GM18951 (cell line): ENCODE results near the gene AZIN2.
"Not testable (repeated sequence)": the region's sequence is repeated elsewhere in the genome, so short reads cannot be mapped to it uniquely, and the experiment has no call there.

Source experiments
- POLR2A ChIP-seq: IDR thresholded peaks from 4 replicates; pipeline ENCODE4 v1.6.1; 2011; ENCODE audit warnings: mild to moderate bottlenecking; ENCODE audit not compliant: insufficient read length, insufficient read depth; ENCODE audit errors: extremely low read depth
- in situ Hi-C: fragments of 300-500 bp; cut with MboI; formaldehyde crosslinking; loops from one replicate; pipeline ENCODE4 v1.12.0; 2022; ENCODE audit warnings: low sequenced_read_pairs, mixed read lengths, inconsistent platforms; ENCODE audit not compliant: unreplicated experiment

Gene AZIN2

DNA sequence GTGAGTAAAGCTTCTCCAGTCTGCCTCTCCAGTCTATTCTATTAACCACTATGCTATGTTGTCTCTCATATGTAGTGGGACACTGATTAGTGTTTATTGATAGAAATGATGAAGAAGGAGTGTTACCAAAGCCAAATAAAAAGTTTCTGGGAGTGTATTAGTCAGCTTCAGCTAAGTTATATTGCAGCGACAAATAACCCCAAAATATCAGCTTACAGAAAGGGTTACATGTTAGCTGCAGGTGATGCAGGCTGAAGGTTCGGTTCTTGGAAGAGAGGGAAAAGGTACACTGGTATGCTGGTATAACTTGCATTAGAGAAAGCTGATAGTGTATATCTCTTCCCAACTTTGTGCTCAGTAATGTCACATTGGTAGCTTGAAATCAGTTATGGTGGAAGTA lies 33.7 kb upstream of the AZIN2 start:
- no peak for TF ChIP-seq POLR2A
- in situ Hi-C loops: loop anchor here (10.0 kb wide), 1 partner anchor 112 kb away; no protein-coding TSS in a partner anchor

DNA sequence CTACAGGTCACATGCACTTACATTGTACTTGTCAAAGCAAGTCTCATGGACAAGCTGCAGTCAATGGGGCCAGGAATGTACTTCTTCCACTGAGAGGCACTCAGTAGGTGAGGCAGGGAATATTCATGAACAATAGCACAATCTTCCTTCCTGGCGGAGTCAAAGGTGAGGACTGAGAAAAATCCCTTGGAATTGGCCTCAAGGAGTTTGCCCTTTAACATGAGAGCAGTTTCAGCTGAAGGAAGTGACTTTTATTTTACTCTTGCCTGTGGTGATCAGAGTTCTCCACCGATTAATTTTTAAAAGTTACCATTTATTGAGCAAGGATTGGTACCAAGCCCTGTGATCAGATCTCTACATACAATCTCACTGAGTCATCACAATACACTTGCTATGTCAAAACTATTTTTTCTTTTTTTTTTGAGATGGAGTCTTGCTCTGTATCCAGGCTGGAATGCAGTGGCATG lies 33.1 kb upstream of the AZIN2 start:
- TF ChIP-seq POLR2A: no peak
- in situ Hi-C loops: loop anchor here (10.0 kb wide), 1 partner anchor 113 kb away; no protein-coding TSS in a partner anchor

DNA sequence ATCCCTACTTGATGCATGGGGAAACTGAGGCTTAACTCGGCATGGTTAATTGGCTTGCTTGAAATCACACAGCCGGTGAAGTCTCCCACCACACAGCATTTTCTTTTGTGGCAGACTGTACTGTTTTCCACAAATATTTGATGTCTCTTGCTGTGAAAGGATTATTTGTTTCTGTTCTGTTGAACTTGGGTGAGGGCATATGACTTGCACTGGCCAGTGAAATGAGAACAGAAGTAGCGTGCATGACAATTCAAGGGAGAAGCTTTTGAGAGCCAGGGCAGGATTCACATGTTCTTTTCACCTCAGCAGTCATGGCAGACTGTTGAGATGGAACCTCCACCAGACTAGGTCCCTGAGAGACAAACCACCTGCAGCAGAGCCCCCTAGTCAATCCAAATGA lies 32.5 kb upstream of the AZIN2 start:
- TF ChIP-seq POLR2A: no peak
- in situ Hi-C loops: loop anchor here (10.0 kb wide), 1 partner anchor 114 kb away; no protein-coding TSS in a partner anchor

DNA sequence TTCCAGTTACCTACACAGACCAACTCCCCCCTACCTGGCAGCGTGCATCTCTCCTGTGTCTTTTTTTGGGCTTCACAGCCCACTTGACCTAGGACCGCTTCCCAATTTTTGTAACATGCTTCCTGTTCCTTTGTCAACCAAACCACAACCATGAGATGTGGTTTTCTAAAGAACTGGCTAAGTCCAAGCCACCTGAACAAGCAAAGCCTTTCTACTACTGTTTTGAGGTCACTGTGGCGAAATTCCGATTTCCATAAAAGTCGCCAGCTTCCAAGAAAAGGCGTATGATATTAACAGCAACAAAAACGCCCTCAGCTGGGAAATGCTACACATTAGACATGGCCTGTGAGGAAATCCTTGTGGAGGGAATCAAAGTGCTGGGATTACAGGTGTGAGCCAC lies 31.6 kb upstream of the AZIN2 start:
- TF ChIP-seq POLR2A: no peak
- in situ Hi-C loops: loop anchor here (10.0 kb wide), 1 partner anchor 115 kb away; no protein-coding TSS in a partner anchor

DNA sequence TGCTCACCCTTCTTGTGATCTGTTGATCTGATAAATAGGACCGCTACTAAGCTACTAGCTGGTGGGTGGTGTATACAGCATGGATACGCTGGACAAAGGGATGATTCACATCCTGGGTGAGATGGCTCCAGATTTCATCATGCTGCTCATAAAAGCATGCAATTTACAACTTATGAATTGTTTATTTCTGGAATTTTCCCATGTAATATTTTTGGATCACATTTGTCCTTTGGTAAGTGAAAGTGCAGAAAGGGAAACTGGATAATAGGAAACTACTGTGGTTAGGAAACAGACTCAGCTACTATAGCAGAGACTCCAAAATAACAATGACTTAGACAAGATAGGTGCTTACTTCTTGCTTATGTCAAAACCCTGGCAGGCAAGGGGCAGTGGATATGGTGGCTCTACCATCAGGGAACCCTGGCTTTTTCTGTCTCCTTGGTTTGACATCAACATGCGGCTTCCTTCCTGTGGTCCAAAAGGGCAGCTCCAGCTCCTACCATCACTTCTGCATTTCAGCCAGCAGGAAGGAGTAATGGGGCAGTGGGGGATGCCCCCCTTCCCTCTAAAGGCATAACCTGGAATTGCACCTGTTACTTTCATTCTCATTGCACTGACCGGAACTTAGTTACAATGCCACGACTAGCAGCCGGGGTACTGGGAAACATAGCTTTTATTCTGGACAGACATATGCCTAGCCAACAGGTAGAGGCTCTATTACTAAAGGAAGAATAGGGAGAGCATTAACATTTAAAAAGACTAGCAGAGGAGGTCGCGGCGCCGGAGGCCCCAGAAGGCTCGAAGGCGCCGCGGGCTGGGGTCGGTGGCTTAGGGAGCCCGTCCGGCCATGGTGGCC lies 30.5 kb upstream of the AZIN2 start:
- in situ Hi-C loops: no loop called here
- no peak for TF ChIP-seq POLR2A

DNA sequence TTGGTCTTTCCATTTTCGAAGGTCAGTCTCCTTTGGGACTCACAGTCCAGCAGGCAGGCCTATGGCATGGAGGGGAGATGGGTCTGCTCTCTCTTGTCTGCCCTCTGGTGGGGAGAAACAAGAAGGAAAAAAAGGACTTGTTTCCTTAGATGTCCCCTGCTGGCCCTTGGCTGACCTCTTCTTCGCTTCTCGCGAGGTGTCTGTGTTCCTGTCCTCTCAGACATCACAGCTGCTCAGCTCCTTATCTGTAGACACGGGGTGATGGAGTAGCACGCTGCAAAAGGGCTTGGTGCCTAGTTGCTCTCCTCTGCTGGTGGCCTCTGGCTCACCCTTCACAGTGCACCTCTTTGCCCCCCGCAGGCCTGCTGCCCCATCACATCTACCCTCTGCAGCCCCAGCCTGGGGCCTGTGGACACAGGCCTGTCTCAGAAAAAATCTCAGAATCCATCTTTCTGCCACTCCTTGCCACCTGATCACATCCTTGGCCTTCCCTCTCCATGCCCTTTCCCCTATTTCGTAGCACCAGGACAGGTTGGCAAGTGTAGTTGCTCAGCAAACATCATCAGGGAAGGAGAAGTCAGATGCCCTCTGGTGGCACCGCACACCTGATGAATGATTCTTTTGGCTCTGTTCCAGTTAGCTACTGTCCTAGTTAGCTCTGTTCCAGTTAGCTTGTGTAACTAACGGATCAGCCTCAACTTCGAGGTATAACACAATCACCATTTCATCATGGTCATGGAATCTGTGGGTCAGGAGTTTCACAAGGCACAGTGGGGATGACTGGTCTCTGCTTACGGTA lies 25.5 kb upstream of the AZIN2 start:
- in situ Hi-C loops: no loop called here
- no peak for TF ChIP-seq POLR2A

DNA sequence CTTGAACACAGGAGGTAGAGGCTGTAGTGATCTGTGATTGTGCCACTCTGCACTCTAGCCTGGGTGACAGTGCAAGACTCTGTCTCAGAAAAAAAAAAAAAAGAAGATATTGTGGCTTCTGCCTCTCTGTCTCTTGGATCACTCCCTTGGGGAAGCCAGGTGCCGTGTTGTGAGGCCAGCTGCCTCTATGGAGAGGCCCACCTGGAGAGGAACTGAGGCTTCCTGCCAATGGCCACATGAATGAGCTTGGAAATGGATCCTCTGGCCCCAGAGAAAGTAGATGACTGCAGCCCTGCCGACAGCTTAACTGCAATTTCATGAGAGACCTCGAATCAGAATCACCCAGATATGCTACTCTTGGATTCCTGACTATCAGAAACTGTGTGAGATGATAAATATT lies 24.5 kb upstream of the AZIN2 start:
- TF ChIP-seq POLR2A: no peak
- in situ Hi-C loops: no loop called here

DNA sequence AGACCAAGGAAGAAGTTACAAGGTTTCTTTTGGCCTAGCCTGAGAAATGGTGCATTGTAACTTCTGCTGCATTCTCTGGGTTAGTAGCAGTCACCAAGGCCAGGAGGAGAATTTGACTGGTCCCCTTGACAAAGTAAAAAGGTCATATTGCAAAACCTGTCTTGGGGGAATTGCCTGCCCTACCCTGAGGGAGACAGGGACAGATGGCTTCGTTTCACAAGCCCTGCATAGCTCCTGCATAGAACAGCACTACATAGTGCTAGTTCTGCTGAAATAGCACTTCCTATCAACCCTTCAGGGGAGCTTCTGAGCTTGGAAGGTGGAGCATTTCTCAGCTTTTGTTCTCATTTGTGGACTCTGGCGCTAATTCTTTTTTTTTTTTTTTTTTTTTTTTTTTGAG lies 23.9 kb upstream of the AZIN2 start:
- in situ Hi-C loops: no loop called here
- no peak for TF ChIP-seq POLR2A

DNA sequence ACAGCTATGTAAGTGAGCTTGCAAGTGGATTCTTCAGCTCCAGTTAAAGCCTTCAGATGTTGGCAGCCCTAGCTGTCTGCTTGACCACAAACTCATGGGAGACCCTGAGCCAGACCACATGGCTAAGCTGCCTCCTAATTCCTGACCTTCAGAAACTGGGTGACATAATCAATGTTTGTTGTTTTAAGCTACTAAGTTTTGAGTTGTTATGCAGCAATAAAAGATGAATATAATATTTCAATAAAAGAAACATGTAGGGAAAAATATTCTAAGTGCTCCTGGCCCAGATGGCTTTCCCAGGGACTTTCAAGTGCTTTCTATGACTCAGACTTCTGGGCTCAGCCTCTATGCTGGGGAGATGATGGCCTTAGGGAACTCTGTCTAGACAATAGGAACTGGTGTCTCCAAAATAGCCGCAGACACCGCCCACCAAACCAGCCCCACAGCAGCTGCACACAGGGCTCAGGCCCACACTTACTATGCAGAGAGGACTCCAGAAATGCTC lies 20.3 kb upstream of the AZIN2 start:
- TF ChIP-seq POLR2A: no peak
- in situ Hi-C loops: no loop called here

DNA sequence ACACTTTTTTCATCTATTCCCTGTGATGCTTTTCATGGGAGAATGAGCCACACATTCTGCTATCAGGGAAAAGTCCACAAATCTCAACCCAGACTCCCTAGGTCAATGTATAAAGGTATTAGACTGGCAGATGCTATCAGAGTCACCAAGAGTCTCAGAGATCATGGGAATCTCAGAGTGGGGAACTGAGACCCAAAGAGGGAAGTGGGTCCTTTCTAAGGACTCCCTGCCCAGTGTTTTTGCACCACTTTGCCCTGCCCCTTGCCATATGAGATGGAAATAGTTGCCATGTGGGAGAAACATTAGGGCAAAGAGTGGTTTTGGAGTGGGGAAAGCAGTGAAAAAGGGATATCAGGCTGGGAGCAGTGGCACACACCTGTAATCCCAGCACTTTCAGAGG lies 19.1 kb upstream of the AZIN2 start:
- in situ Hi-C loops: no loop called here
- TF ChIP-seq POLR2A: no peak

DNA sequence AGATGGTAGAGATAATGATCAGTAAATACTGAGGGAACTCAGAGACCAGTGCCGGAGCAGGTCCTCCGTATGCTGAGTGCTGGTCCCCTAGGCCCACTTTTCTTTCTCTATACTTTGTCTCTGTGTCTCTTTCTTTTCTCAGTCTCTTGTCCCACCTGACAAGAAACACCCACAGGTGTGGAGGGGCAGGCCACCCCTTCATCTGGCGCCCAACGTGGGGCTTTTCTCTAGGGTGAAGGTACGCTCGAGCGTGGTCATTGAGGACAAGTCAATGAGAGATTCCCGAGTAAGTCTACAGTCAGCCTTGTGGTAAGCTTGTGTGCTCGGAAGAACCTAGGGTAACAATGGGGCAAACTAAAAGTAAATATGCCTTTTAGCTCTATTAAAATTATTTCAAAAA lies 16.7 kb upstream of the AZIN2 start:
- in situ Hi-C loops: not testable (repeated sequence)

DNA sequence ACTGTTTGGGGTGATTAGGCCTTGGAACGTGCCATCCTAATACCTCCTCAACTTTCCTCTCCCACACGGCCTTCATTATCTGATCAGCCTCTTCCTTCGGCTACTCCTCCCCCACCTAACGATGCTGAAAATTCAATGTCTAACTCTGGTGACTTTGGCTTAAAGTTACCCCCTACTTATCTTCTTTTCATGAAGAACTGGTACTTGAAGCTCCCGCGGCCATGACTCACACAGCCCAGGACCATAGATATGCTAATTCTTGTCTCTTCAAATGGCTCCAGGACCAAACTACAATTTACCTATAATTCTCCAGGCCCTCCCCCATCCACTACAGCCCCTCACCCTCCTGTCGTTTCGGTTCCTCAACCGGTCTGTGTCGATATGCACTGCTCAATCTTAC lies 15.7 kb upstream of the AZIN2 start:
- in situ Hi-C loops: no loop called here
- no peak for TF ChIP-seq POLR2A

DNA sequence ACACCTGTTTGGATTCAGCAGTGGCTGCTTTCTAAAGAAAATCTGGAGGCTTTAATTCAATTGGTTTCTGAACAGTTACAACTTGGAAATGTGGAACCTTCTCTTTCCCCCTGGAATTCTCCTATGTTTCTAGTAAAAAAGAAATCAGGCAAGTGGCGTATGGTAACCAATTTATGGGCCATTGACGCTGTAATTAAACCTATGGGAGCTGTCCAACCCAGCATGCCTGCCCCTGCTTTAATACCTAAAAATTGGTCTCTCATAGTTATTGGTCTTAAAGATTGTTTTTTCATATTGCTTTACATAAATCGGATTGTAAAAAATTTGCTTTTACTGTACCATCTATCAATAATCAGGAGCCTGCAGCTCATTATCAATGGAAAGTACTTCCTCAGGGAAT lies 14.5 kb upstream of the AZIN2 start:
- in situ Hi-C loops: not testable (repeated sequence)

DNA sequence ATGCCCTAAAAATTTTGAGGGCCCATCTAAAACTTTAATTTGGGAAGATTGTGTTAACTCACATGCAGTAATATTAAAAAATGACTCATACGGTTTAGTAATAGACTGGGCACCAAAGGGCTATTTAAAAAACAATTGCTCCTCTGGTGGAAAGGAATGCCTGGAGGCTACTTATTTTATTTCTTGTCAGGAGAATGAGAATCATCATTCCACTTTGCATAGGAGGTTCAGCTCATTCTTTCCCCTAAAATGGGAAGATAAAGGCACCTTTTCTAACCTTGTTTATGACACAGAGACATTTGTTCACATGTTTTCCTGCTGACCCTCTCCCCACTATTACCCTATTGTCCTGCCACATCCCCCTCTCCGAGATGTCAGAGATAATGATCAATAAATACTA lies 12.8 kb upstream of the AZIN2 start:
- in situ Hi-C loops: not testable (repeated sequence)
